CD8-positive, alpha-beta memory T cell (primary cell): ENCODE results near the gene CTNND2. TPM values are rescaled to one million over a fixed set of nuclear protein-coding genes. Genes with fewer than 3 reads are reported as not detected.
"Not testable (repeated sequence)": the region's sequence is repeated elsewhere in the genome, so short reads cannot be mapped to it uniquely, and the experiment has no call there.

Source experiments
- CTCF ChIA-PET: fragments of 350-600 bp; sonication (Branson Sonifier 250); formaldehyde crosslinking; loops from one replicate; lab custom pipeline; 2021; ENCODE audit warnings: antibody characterized with exemption; lab: Charles Lee
- POLR2A ChIA-PET: fragments of 350-600 bp; sonication (Branson Sonifier 250); formaldehyde crosslinking; loops from one replicate; lab custom pipeline; 2021; ENCODE audit warnings: antibody characterized with exemption; lab: Charles Lee
- DNase-seq, 5 donors: peaks; one replicate each; pipeline versions ENCODE4 v3.0.0 to v3.0.0-alpha.2; 2020 to 2022; ENCODE audit warnings: mixed read lengths in 1 of 5
- H3K27ac ChIP-seq: one replicate; pipeline ENCODE4 v1.7.0; 2013; ENCODE audit warnings: low read depth, mild to moderate bottlenecking, low read length, moderate library complexity
- H3K27me3 ChIP-seq: 2 replicates; pipeline ENCODE4 v1.7.0; 2013; ENCODE audit warnings: low read length, mild to moderate bottlenecking; ENCODE audit not compliant: insufficient read depth, poor library complexity, severe bottlenecking
- H3K36me3 ChIP-seq: 2 replicates; pipeline ENCODE4 v1.7.0; 2013; ENCODE audit warnings: mild to moderate bottlenecking, low read length, moderate library complexity; ENCODE audit not compliant: insufficient read depth
- H3K4me1 ChIP-seq: 2 replicates; pipeline ENCODE4 v1.7.0; 2013; ENCODE audit warnings: mild to moderate bottlenecking, low read length, moderate library complexity; ENCODE audit not compliant: insufficient read depth
- H3K4me3 ChIP-seq: 2 replicates; pipeline ENCODE4 v1.7.0; 2013; ENCODE audit warnings: mild to moderate bottlenecking, low read length
- H3K9me3 ChIP-seq: 2 replicates; pipeline ENCODE4 v1.7.0; 2013; ENCODE audit warnings: mild to moderate bottlenecking, low read length
- H3K27ac Mint-ChIP-seq, 8 donors: one replicate each; pipeline ENCODE4 v1.8.0; 2020 to 2021; ENCODE audit warnings: mixed read lengths in 8 of 8, mild to moderate bottlenecking in 6 of 8, inconsistent platforms in 3 of 8, moderate library complexity in 3 of 8
- H3K27me3 Mint-ChIP-seq, 2 donors: one replicate each; pipeline ENCODE4 v1.8.0; 2020 to 2021; ENCODE audit warnings: mixed read lengths in 2 of 2, mild to moderate bottlenecking in 1 of 2, moderate library complexity in 1 of 2
- H3K36me3 Mint-ChIP-seq, 3 donors: one replicate each; pipeline ENCODE4 v1.8.0; 2020 to 2021; ENCODE audit warnings: mixed read lengths in 3 of 3, inconsistent platforms in 1 of 3, mild to moderate bottlenecking in 1 of 3
- H3K4me1 Mint-ChIP-seq, 3 donors: one replicate each; pipeline ENCODE4 v1.8.0; 2020 to 2021; ENCODE audit warnings: mixed read lengths in 3 of 3, inconsistent platforms in 1 of 3, mild to moderate bottlenecking in 1 of 3
- H3K4me3 Mint-ChIP-seq, 7 donors: one replicate each; pipeline ENCODE4 v1.8.0; 2020 to 2021; ENCODE audit warnings: mixed read lengths in 7 of 7, mild to moderate bottlenecking in 6 of 7, moderate library complexity in 4 of 7, inconsistent platforms in 2 of 7
- H3K9me3 Mint-ChIP-seq, 5 donors: one replicate each; pipeline ENCODE4 v1.8.0; 2020 to 2022; ENCODE audit warnings: mixed read lengths in 5 of 5, mild to moderate bottlenecking in 3 of 5, moderate library complexity in 2 of 5, inconsistent platforms in 1 of 5
- polyA plus RNA-seq: library from polyadenylated mRNA; unstranded; fragments of 300-500 nt; fragmentation: Illumina TruSeq; gene quantifications from one replicate; pipeline ENCODE4 v1.2.3, GENCODE V29; 2021
- total RNA-seq, 2 experiments: library from RNA; stranded (reverse); gene quantifications; one replicate each; pipeline ENCODE4 v1.2.3, GENCODE V29; 2021

The CTNND2 gene
- total and polyA plus RNA-seq, 3 experiments from 2014 or later, result not detected

- CTCF ChIA-PET, H3K27ac Mint-ChIP-seq, H3K27ac ChIP-seq, H3K4me1 Mint-ChIP-seq, H3K4me3 Mint-ChIP-seq, H3K4me1 ChIP-seq, H3K9me3 Mint-ChIP-seq, H3K36me3 Mint-ChIP-seq, H3K36me3 ChIP-seq, H3K4me3 ChIP-seq, H3K27me3 ChIP-seq, H3K9me3 ChIP-seq, H3K27me3 Mint-ChIP-seq, POLR2A ChIA-PET, DNase-seq: not testable (repeated sequence)
These were observed 287.6 kb downstream of the CTNND2 start for GRCh38 chr5:11616624-11617023.

- no peaks in the 10 kb centered on the region for H3K9me3 ChIP-seq
- DNase-seq, result no peak
- no peaks in the 10 kb centered on the region for H3K4me1 ChIP-seq
- POLR2A ChIA-PET, result no interaction called here
- Mint-ChIP-seq H3K27me3 (no peaks in the 10 kb centered on the region), H3K27ac (no peak overlapping the region), H3K9me3 (peaks cover 0 to 9% (median 0%) of the 10 kb centered on the region in 5 donors), H3K36me3 (no peaks in the 10 kb centered on the region), H3K4me1 (no peaks in the 10 kb centered on the region), H3K4me3 (no peak overlapping the region)
- no peaks in the 10 kb centered on the region for H3K27me3 ChIP-seq
- no peak overlapping the region for H3K4me3 ChIP-seq
- CTCF ChIA-PET, result no interaction called here
- H3K36me3 ChIP-seq, result no peaks in the 10 kb centered on the region
- H3K27ac ChIP-seq, result no peak overlapping the region
These were observed 293.2 kb downstream of the CTNND2 start for GRCh38 chr5:11611011-11611410.

DNA sequence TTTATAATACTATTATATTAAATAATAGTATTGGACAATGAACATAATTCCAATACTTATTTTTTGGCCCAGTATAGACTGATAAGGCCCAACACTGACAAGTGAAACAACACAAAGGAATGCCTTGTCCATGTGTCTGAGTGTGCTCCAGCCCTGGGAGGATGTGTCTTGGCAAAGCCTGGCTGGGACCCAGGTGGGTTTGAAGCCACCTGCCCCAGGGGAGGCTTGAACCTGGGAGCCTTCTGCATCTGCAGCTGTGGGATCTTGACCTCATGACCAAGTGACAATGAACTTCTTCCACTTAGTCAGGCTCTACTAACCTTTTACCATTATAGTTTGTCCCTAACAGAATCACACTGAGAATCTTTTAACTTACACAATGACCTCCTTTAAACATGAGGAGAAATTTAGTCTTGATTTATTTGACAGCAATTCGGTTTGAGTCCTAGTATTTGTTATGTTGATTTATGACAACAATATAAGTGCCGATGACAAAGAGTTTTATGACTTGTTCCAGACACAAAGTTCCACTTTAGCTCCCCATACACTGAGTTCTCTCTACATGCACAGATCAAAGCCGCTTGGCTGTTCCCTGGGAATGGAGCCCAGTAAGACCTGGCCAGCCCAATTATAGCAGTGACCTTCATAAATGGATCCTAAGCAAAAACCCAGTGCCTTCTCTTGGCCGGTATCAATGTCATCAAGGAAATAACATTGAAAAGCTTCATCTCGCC lies 294.5 kb downstream of the CTNND2 start:
- no peaks in the 10 kb centered on the region for H3K4me1 ChIP-seq
- DNase-seq, result no peak
- no peaks in the 10 kb centered on the region for H3K9me3 ChIP-seq
- ChIA-PET POLR2A (no interaction called here), CTCF (no interaction called here)
- Mint-ChIP-seq H3K4me3 (no peak overlapping the region), H3K9me3 (peaks cover 0 to 9% (median 0%) of the 10 kb centered on the region in 5 donors), H3K27ac (no peak overlapping the region), H3K36me3 (no peaks in the 10 kb centered on the region), H3K27me3 (no peaks in the 10 kb centered on the region), H3K4me1 (no peaks in the 10 kb centered on the region)
- no peaks in the 10 kb centered on the region for H3K27me3 ChIP-seq
- no peak overlapping the region for H3K27ac ChIP-seq
- H3K4me3 ChIP-seq, result no peak overlapping the region
- H3K36me3 ChIP-seq, result no peaks in the 10 kb centered on the region

DNA sequence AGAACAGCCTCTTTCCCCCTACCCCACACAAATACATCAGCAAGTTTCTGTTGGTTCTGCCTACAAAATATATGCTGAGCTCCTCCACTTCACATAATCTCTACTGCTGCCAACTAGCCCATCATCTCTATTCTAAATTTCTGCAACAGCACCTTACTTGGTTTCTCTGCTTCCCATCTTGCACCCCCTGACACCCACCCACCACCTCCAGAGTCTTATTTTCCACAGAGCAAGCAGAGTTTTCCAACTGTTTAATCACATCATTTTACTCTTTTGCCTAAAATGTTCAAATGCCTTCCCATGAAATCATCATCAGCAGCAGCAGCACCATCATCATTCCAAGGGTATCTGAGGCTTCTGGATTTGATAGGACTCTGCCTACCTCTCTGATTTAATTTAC lies 295.7 kb downstream of the CTNND2 start:
- Mint-ChIP-seq H3K4me3 (no peak overlapping the region), H3K27me3 (no peaks in the 10 kb centered on the region), H3K4me1 (no peaks in the 10 kb centered on the region), H3K36me3 (no peaks in the 10 kb centered on the region), H3K9me3 (peaks cover 0 to 9% (median 0%) of the 10 kb centered on the region in 5 donors), H3K27ac (no peak overlapping the region)
- Histone ChIP-seq H3K9me3 (no peaks in the 10 kb centered on the region), H3K36me3 (no peaks in the 10 kb centered on the region), H3K27ac (no peak overlapping the region), H3K4me3 (no peak overlapping the region), H3K4me1 (no peaks in the 10 kb centered on the region), H3K27me3 (no peaks in the 10 kb centered on the region)
- DNase-seq, result no peak
- ChIA-PET CTCF (no interaction called here), POLR2A (no interaction called here)

DNA sequence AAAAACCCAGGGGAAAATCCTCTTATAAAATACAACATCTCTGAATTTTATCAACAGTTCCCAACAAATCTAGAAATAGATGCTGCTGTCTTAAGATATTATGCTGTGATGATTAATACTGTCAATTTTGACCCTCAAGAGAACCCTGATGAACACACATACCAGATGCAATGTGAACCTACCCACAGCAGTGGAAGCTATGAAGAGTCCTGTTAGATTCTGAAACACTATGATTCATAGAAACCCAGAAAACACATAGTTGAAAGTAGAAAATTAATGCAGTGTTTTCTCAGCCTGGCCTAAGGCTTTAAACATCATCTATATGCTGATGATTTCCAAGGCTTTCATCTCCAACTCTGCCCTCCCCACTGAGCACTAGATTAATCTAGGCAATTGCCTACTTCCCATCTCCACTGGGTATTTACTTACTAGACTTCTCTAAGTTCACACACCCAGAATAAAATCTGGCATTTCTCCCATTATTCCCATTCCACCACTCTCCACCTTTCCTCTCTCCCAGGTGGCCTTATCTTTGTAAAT lies 296.2 kb downstream of the CTNND2 start:
- no peak overlapping the region for H3K27ac Mint-ChIP-seq
- POLR2A ChIA-PET, result no interaction called here
- CTCF ChIA-PET, result no interaction called here

DNA sequence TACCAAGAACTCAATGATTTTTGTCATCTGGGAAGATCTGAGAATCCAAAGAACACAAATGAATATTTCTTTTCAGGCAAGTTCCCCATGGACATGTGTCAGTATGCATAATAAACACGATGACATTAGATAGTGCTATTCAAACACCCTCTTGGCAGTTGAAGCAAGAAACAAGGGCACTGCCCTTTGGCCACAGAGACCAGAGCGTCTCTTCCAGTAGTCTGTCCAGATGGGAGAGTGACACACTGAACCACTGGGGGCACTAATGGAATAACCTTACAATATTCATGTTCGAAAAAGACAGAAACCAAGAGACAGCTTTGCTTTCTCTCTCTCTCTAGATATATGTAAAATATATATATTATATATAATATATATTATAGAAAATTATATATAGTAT lies 301.9 kb downstream of the CTNND2 start:
- H3K27me3 Mint-ChIP-seq, result no peaks in the 10 kb centered on the region
- no peaks in the 10 kb centered on the region for H3K36me3 ChIP-seq
- H3K36me3 Mint-ChIP-seq, result no peaks in the 10 kb centered on the region
- CTCF ChIA-PET, result no interaction called here
- DNase-seq, result no peak
- H3K4me1 Mint-ChIP-seq, result no peaks in the 10 kb centered on the region
- peaks cover 0 to 4% (median 0%) of the 10 kb centered on the region in 5 donors for H3K9me3 Mint-ChIP-seq
- no peaks in the 10 kb centered on the region for H3K4me1 ChIP-seq
- POLR2A ChIA-PET, result no interaction called here
- H3K4me3 Mint-ChIP-seq, result no peak overlapping the region
- no peak overlapping the region for H3K27ac ChIP-seq
- H3K9me3 ChIP-seq, result no peaks in the 10 kb centered on the region
- no peak overlapping the region for H3K27ac Mint-ChIP-seq
- H3K4me3 ChIP-seq, result no peak overlapping the region
- no peaks in the 10 kb centered on the region for H3K27me3 ChIP-seq

More for the DNA sequence above, 296.2 kb downstream of the CTNND2 start:
- Histone ChIP-seq H3K36me3 (no peaks in the 10 kb centered on the region), H3K4me1 (no peaks in the 10 kb centered on the region), H3K27me3 (no peaks in the 10 kb centered on the region), H3K9me3 (no peaks in the 10 kb centered on the region), H3K27ac (no peak overlapping the region), H3K4me3 (no peak overlapping the region)
- no peaks in the 10 kb centered on the region for H3K4me1 Mint-ChIP-seq
- no peaks in the 10 kb centered on the region for H3K27me3 Mint-ChIP-seq
- peaks cover 0 to 9% (median 0%) of the 10 kb centered on the region in 5 donors for H3K9me3 Mint-ChIP-seq
- H3K4me3 Mint-ChIP-seq, result no peak overlapping the region
- no peaks in the 10 kb centered on the region for H3K36me3 Mint-ChIP-seq
- no peak for DNase-seq

DNA sequence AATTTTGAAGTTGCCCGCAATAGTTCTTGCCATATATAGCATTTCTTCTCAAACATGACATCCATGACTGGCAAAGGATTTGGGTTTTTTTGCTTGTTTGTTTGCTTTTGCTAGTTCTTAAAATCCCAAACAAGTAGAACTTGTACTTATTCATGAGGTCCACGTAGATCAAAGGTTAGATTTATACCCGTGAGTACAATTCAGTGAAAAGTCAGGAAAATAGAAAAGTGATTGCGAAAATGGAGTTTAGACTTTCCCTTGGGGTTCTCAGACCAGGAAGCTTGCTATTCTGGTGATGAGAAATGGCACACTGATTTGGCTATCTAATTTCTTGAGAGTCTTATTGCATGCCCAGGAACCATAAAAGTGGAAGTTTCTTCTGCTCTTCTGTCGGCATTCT lies 304.7 kb downstream of the CTNND2 start:
- Mint-ChIP-seq H3K9me3 (peaks cover 0 to 4% (median 0%) of the 10 kb centered on the region in 5 donors), H3K36me3 (no peaks in the 10 kb centered on the region), H3K4me1 (no peaks in the 10 kb centered on the region), H3K27me3 (no peaks in the 10 kb centered on the region), H3K4me3 (no peak overlapping the region), H3K27ac (no peak overlapping the region)
- Histone ChIP-seq H3K4me3 (no peak overlapping the region), H3K9me3 (no peaks in the 10 kb centered on the region), H3K27ac (no peak overlapping the region), H3K27me3 (no peaks in the 10 kb centered on the region), H3K36me3 (no peaks in the 10 kb centered on the region), H3K4me1 (no peaks in the 10 kb centered on the region)
- no peak for DNase-seq
- ChIA-PET POLR2A (no interaction called here), CTCF (no interaction called here)

- no peak overlapping the region for H3K27ac ChIP-seq
- no peak overlapping the region for H3K4me3 Mint-ChIP-seq
- H3K36me3 ChIP-seq, result no peaks in the 10 kb centered on the region
- H3K27me3 ChIP-seq, result no peaks in the 10 kb centered on the region
- no peak for DNase-seq
- peaks cover 0 to under 1% of the 10 kb centered on the region in 2 donors for H3K27me3 Mint-ChIP-seq
- POLR2A ChIA-PET, result no interaction called here
- CTCF ChIA-PET, result no interaction called here
- no peaks in the 10 kb centered on the region for H3K4me1 ChIP-seq
- H3K9me3 ChIP-seq, result no peaks in the 10 kb centered on the region
- no peaks in the 10 kb centered on the region for H3K36me3 Mint-ChIP-seq
- no peak overlapping the region for H3K27ac Mint-ChIP-seq
- peaks cover 0 to 8% (median 2%) of the 10 kb centered on the region in 5 donors for H3K9me3 Mint-ChIP-seq
- no peak overlapping the region for H3K4me3 ChIP-seq
- no peaks in the 10 kb centered on the region for H3K4me1 Mint-ChIP-seq
These were observed 307.6 kb downstream of the CTNND2 start for GRCh38 chr5:11596657-11597071.
